Skin of body (tissue), 2 donors: Measurements from ENCODE around the gene ARHGDIA. TPM values are rescaled to one million over a fixed set of nuclear protein-coding genes. Genes with fewer than 3 reads are reported as not detected.

Experiments
- DNase-seq: peaks from one replicate; lab custom pipeline; 2025; lab: John Stamatoyannopoulos, UW
- total RNA-seq: library from RNA; depleted of rRNA; stranded (reverse); fragments of >200 nt; gene quantifications from one replicate; pipeline ENCODE4 v1.2.3, GENCODE V29; 2014

Gene ARHGDIA
- total RNA-seq, 1 donor from 2014 or later = 51.6 TPM

DNA sequence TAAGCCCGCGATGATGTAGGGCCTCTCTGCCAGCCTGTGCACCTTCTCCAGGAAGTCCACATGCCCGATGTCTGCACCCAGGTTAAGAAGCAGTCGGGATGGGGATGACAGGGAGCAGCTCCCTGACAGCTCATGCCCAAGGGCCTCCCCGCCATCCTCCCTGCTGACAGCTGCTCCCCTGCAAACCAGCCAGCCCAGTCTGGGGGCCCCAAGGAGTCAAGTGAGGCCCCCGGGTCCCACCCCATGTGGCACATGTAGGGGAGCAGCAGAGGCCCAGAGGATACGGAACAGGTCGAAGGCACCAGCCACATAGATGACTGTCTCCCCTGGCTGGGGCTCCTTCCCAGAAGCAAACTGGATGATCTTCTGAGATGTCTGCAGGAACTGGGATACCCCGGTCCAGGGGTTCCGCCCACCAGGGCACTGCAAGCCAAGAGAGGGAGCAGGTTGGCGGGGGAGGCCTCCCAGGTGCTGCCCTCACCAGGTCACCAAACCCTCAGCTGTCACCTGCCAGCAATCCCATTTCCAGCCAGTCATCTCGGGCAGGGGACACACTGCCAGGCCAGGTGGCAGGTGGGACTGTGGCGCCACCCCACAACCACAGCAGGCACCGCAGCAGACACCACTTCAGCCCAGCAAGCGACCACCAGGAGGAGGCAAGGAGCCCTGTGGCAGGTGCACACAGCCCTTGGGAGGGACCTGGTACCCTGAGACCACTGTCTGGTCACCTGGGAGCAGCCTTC lies 35.5 kb upstream of the ARHGDIA start:
- no peak for DNase-seq

DNA sequence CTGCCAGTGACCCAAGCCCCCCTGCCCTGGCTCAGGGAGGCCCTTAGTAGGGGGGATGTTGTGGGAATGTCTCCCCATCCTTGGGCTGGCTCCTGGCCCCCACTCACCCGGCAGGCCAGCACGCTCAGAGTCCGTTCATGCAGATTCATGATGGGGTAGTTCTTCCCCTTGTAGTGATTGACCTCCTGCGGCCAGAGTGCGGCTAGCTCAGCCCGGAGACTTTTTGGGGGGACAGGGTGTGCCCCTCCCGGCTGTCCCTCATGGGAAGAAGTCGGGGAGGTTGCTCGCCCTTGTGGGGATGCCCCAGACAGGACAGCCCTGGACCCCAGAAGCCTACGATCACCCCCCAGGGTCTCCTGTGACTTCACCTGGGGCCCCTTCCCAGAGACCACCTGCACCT lies 34.9 kb upstream of the ARHGDIA start:
- no peak for DNase-seq

DNA sequence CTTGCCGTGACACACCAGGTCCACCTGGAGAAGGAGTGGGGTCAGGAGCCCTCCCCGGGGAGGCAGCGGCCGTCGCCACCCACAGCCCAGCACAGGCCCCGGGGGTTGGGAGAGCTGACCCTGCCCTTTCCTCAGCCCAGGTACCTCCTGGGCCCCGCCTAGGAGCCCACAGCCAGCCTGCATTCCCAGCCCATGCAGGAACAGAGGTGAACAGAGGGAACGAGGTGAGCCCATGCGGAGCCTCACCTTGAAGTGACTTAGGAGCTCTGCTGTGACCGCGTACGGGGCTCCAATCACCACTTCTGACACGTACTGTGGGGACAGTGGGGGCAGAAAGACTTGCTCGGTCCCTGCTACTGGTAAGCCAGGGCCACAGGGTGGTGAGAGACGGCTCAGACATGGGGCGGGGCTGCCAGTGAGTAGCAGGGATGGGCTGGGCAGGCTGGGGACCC lies 34.3 kb upstream of the ARHGDIA start:
- DNase-seq = no peak

DNA sequence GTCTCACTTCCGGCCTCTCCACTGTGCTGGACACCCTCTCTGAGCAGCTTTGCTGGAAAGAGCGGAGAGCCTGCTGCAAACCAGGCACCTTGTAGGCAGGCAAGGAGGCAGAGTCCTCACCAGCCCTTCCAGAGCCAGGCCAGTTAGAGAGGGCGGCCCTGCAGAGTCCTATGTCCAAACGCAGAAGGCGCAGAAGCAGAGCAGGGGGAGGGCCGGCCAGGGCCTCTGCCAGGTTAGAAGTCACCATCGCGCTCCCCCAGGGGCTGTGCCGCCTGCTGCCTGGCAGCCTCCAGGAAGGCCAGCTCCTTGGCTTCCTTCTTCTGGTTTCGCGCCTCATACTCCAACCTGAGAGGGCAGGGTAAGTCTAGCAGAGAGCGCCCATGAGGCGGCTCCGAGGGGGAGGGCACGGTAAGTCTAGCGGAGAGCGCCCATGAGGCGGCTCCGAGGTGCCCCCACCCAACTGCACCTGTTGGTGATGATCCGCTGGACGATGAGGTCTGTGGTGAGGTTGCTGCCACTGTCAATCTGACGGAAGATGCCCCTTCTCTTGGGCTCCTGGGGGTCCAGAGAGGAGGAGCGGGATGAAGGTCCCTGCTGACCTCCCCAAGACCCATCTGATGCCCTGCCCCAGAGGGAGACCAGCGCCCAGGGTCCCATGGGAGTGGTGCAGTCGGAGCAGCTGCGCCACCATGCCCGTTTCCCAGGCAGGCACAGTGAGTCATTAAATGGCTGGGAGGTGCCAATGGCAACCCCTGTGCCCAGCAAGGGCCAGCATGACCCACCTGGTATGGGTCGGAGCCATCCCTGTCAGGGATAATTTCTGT lies 33.7 kb upstream of the ARHGDIA start:
- no peak for DNase-seq

DNA sequence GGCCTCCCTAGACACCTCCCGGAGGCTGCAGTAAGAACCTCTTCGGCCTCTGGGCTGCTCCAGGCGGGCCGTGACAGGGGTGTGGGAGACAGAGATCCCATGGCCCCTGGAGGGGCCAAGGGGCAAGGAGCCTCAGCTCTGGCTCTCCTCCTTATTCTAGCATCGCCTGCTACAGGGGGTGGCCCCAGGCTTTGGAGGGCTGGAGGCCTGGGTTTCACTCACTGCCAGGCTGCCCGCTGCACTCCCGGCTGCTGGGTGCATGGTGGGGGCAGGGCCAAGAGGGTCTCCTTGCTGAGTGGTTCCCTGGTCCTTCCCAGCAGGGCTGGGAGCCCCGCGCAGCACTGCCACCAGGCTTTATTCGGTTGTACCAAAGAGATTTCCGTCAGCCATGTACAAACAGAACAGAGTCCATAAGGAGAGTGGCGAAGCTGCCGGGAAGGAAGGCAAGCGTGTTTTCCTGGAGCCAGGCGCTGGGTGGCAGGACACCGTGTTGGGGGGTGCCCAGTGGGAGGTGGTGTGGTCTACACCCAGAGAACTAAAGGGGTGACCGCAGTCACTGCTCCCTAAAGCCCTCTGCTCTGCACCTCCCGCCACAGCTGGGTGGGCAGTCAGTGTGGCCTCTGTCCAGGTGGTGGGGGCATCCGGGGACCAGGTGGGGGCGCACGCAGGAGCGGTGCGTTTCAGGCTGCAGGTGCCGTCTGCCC lies 32.9 kb upstream of the ARHGDIA start:
- DNase-seq = no peak

DNA sequence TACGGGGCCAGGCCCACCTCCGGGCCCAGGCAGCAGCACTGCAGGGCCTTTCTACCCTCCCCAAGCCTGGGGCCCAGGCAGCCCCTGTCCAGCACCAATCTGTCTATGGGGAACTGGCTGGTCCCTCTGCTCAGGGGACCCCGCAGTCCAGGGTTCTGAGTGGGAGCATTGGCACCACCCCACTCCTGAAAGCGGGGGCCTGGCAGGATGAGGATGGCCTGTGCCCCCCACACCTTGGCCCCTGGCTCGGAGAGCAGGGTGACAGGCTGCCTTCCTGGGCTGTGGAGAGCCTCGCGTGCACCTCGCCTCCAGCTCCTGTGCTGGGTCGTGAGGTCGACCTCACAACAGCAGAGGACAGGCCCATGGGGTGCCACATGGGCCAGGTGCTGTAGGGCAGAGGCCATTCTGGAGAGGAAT lies 32.3 kb upstream of the ARHGDIA start:
- DNase-seq = no peak

DNA sequence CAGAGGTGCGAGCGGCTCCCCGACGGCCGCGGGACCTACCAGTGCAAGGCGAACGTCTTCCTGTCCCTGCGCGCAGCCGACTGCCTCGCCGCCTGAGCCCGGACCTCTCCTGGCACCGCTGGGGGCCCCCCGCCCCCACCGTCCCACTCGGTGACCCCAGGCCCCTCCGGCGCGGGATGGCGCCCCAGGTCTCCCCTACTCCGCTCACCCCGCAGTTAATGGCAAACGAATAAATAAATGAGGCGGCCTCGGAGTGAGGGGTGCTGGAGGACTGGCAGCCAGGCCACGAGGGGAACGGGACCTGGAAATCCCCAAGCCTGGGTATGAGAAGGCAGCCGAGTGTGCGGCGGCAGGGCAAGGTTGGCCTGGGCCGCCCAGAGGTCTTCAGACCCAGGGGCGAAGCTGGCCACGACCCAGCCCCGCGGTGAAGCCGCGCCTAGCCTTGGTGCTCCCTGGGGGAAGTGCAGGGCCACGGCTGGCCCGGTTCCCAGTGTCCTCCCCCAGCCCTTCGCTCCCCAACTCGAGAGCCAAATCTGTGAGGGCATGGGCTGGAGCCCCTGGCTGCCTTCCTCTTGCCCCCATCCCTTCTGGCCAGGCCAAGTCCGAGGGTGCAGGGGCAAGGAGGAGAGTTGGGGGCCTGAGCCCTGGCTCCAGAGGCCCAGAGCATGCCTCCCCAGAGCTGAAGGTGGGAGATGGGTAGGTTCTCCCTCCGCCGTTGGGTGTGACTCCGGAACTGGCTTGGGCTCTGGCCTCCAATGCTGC lies 31.7 kb upstream of the ARHGDIA start:
- no peak for DNase-seq

DNA sequence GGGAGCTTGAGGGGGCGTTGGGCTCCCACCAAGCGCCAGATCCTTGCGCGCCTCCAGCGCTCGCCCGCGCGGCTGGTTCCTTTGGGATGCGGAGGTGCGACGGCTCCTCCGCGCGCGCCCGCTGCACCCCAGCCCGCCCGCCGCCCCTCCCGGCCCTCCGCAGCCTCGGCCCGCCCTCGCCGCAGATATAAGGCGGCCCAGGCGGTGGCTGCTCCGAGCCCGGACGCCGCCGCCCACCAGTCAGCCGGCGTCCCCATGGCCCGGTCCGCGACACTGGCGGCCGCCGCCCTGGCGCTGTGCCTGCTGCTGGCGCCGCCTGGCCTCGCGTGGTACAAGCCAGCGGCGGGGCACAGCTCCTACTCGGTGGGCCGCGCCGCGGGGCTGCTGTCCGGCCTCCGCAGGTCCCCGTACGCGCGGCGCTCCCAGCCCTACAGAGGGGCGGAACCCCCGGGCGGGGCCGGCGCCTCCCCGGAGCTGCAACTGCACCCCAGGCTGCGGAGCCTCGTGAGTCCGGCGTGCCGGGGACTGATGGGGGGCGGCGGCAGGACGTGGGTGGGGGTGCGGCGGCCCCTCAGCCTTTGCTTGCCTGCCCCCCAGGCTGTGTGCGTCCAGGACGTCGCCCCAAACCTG lies 31.0 kb upstream of the ARHGDIA start, which contains the start of gene NPB:
Gene NPB (plus strand): TSS at position 216 of the 630 bp plus-strand sequence. CDS start 40 bp downstream, at position 256.
- DNase-seq = no peak

DNA sequence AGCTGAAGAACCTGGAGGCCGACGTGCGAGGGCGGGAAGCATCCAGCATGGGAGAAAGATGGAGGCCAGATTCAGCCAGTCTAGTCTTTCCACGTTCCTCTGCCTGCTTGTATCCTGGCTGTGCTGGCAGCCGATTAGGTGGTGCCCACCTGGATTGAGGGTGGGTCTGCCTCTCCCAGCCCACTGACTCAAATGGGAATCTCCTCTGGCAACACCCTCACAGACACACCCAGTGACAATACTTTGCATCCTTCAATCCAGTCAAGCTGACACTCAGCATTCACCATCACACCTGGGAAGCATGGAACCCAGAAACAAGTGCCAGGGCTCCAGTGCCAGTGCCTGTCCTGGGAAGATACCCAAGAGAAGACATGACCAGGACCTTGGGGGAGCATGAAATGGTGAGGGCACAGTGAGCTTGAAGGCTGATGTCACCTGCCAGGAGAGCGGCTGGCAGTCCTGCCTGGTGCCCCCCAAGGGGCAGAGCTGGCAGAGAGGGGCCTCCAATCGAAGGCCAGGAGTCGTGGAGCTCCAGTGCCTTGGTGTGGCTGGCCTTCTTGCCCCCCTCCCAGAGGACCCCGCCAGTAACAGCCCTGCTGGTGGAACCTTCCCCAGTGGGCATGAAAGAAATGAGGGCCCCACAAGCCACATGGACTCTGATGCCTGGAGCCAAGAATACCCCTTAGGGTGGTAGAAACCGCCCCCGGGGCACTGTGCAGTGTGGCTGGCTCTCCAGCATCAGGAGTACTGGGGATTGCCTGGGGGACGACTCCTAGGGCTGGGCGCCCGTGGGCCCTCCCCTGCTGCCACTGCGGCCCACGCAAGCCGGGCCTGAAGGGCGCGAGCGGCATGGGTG lies 30.3 kb upstream of the ARHGDIA start:
- DNase-seq = no peak

DNA sequence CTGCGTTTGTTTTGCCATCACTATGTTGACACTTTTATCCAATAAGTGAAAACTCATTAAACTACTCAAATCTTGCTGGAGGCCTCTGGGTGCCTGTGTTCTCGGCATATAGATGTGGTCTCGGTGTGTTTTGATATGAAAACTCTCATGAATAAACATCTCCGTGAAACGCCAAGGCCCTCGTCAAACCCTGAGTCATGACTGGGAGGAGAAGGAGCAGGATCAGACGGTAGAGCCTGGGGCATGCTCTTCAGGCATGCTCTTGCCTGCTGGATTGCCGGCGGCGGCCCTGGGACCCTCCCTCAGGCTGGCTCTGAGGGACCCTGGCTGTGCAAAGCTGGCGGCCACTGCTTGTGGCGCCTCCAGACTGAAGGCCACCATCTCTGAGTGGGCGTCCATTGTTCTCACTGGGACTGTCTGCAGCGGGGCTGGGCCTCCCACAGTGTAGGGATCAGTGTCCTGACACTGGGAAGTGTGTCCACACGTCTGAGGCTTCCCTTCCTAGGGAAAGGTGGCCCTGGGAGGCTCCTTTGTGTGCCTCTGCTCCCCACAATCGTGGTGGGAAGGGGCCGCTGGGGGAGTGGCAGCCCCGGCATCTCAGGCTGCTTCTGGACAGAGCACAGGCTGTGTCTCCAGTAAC lies 29.2 kb upstream of the ARHGDIA start:
- DNase-seq = no peak

DNA sequence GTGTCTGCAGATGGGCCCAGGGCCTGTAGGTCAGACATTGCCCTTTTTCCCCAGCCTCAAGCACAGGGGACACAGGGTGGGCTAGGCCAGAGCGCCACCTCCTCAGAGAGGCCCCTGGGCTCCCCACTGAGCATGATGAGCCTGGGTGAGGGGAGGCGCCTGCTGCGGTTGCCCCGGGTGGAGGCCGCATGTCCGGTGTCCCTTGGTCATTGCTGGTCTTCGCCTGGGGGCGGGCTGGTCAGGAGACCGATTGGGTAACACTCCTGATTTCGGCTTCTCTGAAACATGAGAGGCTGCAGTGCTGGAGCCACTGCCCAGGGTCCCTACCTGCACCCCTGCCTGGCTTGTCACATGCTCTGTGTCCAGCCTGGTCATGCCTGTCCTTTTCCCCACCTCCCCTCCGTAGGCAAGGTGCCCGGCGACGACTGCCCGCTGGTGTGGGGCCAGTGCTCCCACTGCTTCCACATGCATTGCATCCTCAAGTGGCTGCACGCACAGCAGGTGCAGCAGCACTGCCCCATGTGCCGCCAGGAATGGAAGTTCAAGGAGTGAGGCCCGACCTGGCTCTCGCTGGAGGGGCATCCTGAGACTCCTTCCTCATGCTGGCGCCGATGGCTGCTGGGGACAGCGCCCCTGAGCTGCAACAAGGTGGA lies 28.5 kb upstream of the ARHGDIA start:
- no peak for DNase-seq

DNA sequence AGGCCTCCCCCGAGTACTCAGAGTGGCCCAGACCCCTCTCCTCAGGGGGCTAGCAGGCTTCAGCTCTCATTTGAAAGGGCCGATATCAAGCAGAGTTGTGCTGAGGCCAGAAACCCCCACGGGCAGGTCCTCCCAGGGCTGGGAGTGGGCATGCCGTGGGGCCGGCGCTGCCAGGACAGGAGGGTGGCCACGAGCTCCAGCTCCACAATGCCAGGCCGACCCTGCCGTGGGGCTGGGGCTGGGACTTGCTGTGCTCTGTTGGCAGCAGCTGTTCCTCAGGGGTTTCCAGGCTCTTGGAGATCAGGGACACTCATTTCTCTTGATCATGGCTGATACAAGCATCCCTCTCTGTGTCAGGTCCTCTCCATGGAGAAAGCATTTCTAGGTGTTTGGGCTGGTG lies 27.7 kb upstream of the ARHGDIA start:
- DNase-seq = no peak

DNA sequence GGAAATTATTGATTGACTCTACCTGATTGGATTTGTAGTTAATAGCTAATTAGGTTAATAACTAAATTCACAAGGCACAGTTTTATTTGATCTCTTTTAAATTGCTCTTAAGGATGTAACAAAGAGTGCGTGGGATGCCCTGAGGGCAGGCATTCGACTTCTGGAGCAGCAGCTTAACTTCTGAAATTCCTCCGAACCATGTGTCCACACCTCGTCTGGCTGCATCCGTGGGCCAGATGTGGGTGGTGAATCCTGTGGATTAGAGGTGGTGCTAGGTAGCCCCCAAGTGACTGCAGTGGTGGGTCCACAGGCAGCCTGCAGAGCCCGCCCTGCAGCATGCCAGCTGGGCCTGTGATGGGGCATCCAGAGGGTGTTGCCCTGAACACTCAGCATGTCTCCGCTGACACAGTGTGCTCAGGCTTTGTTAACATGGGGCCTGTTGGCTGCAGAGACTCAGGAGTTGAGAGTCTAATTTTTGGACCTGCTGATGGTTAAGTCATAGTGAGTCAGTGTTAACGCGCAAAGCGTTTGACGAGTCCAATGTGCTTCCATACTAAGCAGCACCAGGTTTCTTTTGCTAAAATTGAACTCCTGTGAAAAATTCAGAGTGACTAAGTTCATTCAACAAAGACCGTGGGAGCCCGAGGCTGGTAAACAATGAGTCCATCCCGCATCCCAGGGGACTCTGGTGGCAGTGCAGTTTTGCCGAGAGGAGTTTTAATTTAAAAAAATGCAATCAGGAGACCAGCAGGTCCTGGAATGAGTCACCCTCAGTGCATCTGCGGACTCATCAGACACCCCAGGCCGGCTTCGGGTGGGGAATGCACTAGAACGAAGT lies 27.1 kb upstream of the ARHGDIA start:
- DNase-seq = no peak

DNA sequence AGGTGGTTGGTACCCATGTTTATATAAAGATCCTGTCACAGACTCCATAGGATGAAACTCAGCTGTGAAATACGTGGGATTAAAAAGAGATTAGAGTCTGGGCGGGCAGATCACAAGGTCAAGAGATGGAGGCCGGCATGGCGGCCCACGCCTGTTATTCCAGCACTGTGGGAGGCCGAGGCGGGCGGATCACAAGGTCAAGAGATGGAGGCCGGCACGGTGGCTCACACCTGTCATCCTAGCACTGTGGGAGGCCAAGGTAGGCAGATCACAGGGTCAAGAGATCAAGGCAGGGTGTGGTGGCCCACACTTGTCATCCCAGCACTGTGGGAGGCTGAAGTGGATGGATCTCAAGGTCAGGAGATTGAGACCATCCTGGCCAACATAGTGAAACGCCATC lies 24.3 kb upstream of the ARHGDIA start:
- DNase-seq = no peak

DNA sequence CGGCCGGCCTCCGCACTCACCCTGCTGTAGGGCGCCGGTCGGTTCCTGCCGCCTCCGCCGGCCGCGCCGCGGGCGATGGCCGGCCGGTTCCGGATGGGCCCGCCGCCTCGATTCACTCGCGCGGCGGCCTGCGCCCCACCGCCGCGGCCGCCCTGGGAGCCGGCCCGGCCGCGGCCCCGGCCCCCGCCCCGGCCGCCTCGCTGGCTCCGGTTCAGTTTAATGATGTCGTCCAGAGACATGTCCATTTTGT lies 20.1 kb upstream of the ARHGDIA start:
- no peak for DNase-seq

DNA sequence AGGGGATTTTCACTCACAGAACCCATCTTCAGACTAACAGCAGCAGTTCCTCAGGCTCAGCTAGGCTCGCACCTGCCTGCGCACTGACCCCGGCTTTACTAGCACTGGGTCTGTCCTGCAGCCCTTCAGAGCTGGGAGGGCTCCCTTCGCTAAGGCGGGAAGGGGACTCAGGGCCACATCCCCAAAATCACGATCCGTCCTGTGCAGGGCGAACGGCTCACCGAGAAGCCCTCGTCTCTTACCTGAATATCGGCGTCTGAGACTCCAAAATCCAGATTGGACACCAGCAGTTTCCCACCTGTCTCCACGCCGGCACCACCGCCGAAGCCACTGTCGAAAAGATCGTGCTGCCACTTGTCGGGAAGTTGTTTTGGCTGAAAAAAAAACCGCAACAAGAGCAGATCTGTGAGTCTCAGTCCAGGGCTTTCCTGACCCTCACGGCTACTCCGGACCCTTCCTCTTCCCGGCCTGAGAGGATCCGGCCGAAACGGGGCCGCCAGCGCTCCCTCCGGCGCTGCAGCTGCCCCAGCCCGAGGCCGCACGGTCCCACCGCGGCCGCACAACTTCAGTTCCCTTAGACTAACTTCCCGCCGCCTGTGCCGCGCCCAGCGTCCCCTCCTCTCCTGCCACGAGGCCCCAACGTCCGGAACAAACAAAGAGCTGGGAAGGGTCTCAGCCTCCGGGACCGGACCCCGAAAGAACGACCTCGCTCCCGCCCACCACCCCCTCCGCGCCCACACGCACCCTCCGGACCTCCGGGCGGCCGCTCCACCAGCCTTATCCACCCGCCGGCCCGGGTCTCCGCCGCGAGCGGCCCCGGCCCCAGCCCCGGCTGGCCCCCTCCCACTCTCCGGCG lies 19.5 kb upstream of the ARHGDIA start:
- DNase-seq = no peak

DNA sequence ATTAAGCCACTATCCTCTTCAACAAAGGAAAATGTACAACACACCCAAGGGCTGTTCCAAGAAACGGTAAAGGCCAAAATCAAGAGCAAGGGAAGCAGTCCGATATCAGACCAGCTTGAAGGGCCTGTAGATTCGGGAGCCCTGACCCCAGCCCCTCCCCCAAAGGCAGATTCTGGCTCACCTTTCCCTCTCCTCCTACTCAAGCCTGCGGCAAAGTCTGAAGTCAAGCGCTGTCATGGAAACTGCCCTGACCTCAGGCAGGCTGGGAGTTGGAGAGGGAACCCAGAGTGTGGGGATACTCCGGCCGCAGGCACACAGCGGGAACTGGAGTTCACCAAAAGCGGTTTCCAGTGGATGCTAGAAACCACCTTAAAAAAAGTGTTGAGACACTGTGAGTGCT lies 18.5 kb upstream of the ARHGDIA start:
- DNase-seq = no peak
